ENCODE measurements around the gene PIK3CD. TPM values are rescaled to one million over a fixed set of nuclear protein-coding genes. Genes with fewer than 3 reads are reported as not detected.

The PIK3CD gene
- total and polyA plus RNA-seq, 7 donors, result 0.44 to 2.5 (median 0.93) TPM

- Histone ChIP-seq H3K4me3 (no peak overlapping the region), H3K27ac (no peak overlapping the region), H3K27me3 (ENCODE audit: insufficient read depth in 3 of 3, low read length in 2 of 3) (no peaks in the 10 kb centered on the region), H3K4me1 (no peaks in the 10 kb centered on the region), H3K9me3 (no peaks in the 10 kb centered on the region), H3K36me3 (ENCODE audit: insufficient read depth in 1 of 2, low read depth in 1 of 2) (peaks cover 0 to 7% of the 10 kb centered on the region in 2 donors)
- intact Hi-C loops (cut with DNase I), result no loop called here
- ATAC-seq (no peak), DNase-seq (no peak)
- TF ChIP-seq CTCF (IDR thresholded peaks at IDR 0.05), result no peak
- WGBS, 3 donors, result 80 to 89% (median 87%) methylated on average over 40 of the region's 40 CpGs
Observed at GRCh38 chr1:9715536-9716226, 64.2 kb downstream of the PIK3CD start.

- no peaks in the 10 kb centered on the region for H3K9me3 ChIP-seq
- no peak overlapping the region for H3K27ac ChIP-seq
- H3K27me3 ChIP-seq (ENCODE audit: insufficient read depth in 3 of 3, low read length in 2 of 3), result no peaks in the 10 kb centered on the region
- intact Hi-C loops (cut with DNase I), result no loop called here
- 93 to 95% (median 94%) methylated on average over 29 of the region's 29 CpGs for WGBS, 3 donors
- DNase-seq (no peak), ATAC-seq (no peak)
- peaks cover 0 to 7% of the 10 kb centered on the region in 2 donors for H3K36me3 ChIP-seq (ENCODE audit: insufficient read depth in 1 of 2, low read depth in 1 of 2)
- peak overlapping the region; percentile 2 for H3K4me3 ChIP-seq
- no peak for TF ChIP-seq CTCF (IDR thresholded peaks at IDR 0.05)
- no peaks in the 10 kb centered on the region for H3K4me1 ChIP-seq
Observed at GRCh38 chr1:9716404-9717192, 65.1 kb downstream of the PIK3CD start.

- WGBS, 3 donors, result 46 to 51% (median 51%) methylated on average over 24 to 25 of the region's 25 CpGs
- H3K9me3 ChIP-seq, result no peaks in the 10 kb centered on the region
- intact Hi-C loops (cut with DNase I), result no loop called here
- no peak for TF ChIP-seq CTCF (IDR thresholded peaks at IDR 0.05)
- DNase-seq (peak; percentile 49 to 78), ATAC-seq (peak in 1 of 4 donors; percentile 36)
- no peaks in the 10 kb centered on the region for H3K4me1 ChIP-seq
- H3K4me3 ChIP-seq, result peak overlapping the region; percentile 2
- peaks cover 0 to 7% of the 10 kb centered on the region in 2 donors for H3K36me3 ChIP-seq (ENCODE audit: insufficient read depth in 1 of 2, low read depth in 1 of 2)
- no peak overlapping the region for H3K27ac ChIP-seq
- H3K27me3 ChIP-seq (ENCODE audit: insufficient read depth in 3 of 3, low read length in 2 of 3), result no peaks in the 10 kb centered on the region
Observed at GRCh38 chr1:9717193-9718005, 65.9 kb downstream of the PIK3CD start.

- Histone ChIP-seq H3K9me3 (no peaks in the 10 kb centered on the region), H3K27me3 (ENCODE audit: insufficient read depth in 3 of 3, low read length in 2 of 3) (no peaks in the 10 kb centered on the region), H3K4me3 (no peak overlapping the region), H3K36me3 (ENCODE audit: insufficient read depth in 1 of 2, low read depth in 1 of 2) (peaks cover 0 to 8% of the 10 kb centered on the region in 2 donors), H3K4me1 (no peaks in the 10 kb centered on the region), H3K27ac (no peak overlapping the region)
- intact Hi-C loops (cut with DNase I), result no loop called here
- no peak for TF ChIP-seq CTCF (IDR thresholded peaks at IDR 0.05)
- DNase-seq (no peak), ATAC-seq (no peak)
- 85 to 90% (median 88%) methylated on average over 10 of the region's 10 CpGs for WGBS, 3 donors
Observed at GRCh38 chr1:9718006-9718680, 66.6 kb downstream of the PIK3CD start.
